Measurements from ENCODE around the gene MCMBP.
"Not testable (repeated sequence)": the region's sequence is repeated elsewhere in the genome, so short reads cannot be mapped to it uniquely, and the experiment has no call there.

The MCMBP gene

GRCh38 chr10:119795101-119795500 is 77.5 kb downstream of the MCMBP start:
- H3K27ac Mint-ChIP-seq; ATAC-seq; H3K4me3 Mint-ChIP-seq; DNase-seq (ENCODE audit: low spot score in 2 of 2); H3K9me3 Mint-ChIP-seq; H3K4me1 Mint-ChIP-seq: not testable (repeated sequence)
- H3K36me3 Mint-ChIP-seq: peaks cover 30% of the 10 kb centered on the region

DNA sequence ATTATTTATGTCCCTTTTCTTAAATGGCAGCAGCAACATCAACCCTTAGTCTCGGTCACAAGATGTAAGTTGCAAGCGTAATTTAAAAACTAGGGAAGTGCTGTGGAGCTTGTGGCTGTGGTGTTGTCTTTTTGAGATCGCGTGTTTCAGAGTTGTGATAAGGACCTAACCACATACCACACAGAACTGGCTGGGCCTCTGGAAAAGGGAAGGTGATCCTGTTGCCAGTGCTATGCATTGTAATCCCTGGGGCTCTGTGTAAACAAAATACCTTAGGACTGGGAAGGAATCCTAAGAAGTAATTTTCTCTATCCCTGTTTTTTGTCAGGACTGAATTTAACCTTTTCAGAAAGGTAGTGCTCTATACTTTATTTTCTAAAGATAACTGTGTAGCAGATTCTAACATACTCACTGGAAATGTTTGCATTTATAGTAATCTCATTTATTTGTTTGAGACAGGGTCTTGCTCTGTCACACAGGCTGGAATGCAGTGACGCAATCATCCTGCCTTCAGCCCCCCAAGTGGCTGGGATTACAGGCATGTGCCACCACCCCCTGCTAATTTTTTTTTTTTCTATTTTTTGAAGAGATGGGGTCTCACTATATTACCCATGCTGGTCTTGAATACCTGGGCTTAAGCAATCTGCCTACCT is 86.4 kb downstream of the MCMBP start:
- Mint-ChIP-seq H3K36me3 (no peaks in the 10 kb centered on the region), H3K4me1 (peaks cover 22% of the 10 kb centered on the region), H3K4me3 (no peak overlapping the region), H3K9me3 (no peaks in the 10 kb centered on the region), H3K27ac (no peak overlapping the region)
- ATAC-seq: no peak
- DNase-seq (ENCODE audit: low spot score in 2 of 2): no peak

GRCh38 chr10:119784340-119785067 is 88.1 kb downstream of the MCMBP start:
- Mint-ChIP-seq H3K4me3 (peak overlapping the region; percentile 1), H3K36me3 (no peaks in the 10 kb centered on the region), H3K27ac (no peak overlapping the region), H3K9me3 (no peaks in the 10 kb centered on the region), H3K4me1 (peaks cover 17% of the 10 kb centered on the region)
- ATAC-seq (peak; percentile 67), DNase-seq (ENCODE audit: low spot score in 2 of 2) (no peak)

GRCh38 chr10:119783665-119784027 is 89.0 kb downstream of the MCMBP start:
- peaks cover 15% of the 10 kb centered on the region for H3K4me1 Mint-ChIP-seq
- DNase-seq (ENCODE audit: low spot score in 2 of 2) (no peak), ATAC-seq (no peak)
- no peak overlapping the region for H3K4me3 Mint-ChIP-seq
- H3K27ac Mint-ChIP-seq: no peak overlapping the region
- H3K9me3 Mint-ChIP-seq: no peaks in the 10 kb centered on the region
- H3K36me3 Mint-ChIP-seq: no peaks in the 10 kb centered on the region

DNA sequence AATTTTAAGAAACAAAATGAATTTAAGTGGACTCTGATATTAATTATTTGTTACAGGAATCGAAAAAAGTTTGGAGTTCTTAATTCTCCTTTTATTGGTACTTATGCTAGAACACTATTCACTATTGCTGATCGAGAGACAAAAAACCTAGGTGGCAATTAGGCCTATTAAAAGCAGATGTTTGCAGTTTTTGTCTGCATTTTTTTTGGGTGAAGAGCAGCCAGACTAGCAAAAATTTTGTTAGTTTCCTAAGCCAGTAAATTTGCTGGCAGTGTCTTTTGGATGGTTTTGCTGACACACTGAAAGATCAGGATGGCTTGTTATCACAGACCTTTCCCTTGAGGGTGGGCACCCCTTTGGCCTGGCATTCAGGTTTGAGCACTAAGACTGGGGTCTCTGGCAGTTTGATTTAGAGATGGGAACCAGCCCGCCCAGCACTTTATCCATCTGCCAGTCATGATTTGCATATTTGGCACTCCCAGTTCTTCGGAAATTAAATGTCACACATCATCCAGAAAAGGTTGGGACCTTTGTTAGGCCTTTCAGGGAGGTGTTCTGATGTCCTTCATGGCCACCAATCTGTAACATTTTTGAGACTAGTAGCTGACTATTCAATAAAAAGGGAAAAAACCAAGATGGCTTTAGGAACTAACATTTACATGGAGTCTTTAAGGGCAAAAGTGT is 89.5 kb downstream of the MCMBP start:
- Mint-ChIP-seq H3K27ac (no peak overlapping the region), H3K4me1 (peaks cover 15% of the 10 kb centered on the region), H3K36me3 (no peaks in the 10 kb centered on the region), H3K9me3 (no peaks in the 10 kb centered on the region), H3K4me3 (no peak overlapping the region)
- no peak for DNase-seq (ENCODE audit: low spot score in 2 of 2)
- no peak for ATAC-seq

GRCh38 chr10:119781498-119781897 is 91.1 kb downstream of the MCMBP start:
- Mint-ChIP-seq H3K27ac (no peak overlapping the region), H3K4me1 (peaks cover 8% of the 10 kb centered on the region), H3K9me3 (no peaks in the 10 kb centered on the region), H3K4me3 (no peak overlapping the region), H3K36me3 (no peaks in the 10 kb centered on the region)
- ATAC-seq: no peak
- no peak for DNase-seq (ENCODE audit: low spot score in 2 of 2)

GRCh38 chr10:119780879-119781480 is 91.7 kb downstream of the MCMBP start:
- DNase-seq (ENCODE audit: low spot score in 2 of 2) (no peak), ATAC-seq (no peak)
- Mint-ChIP-seq H3K4me3 (no peak overlapping the region), H3K27ac (no peak overlapping the region), H3K36me3 (no peaks in the 10 kb centered on the region), H3K9me3 (no peaks in the 10 kb centered on the region), H3K4me1 (peaks cover 8% of the 10 kb centered on the region)
